ENCODE results near the gene GNAZ. TPM values are rescaled to one million over a fixed set of nuclear protein-coding genes. Genes with fewer than 3 reads are reported as not detected.

Gene GNAZ
- total RNA-seq, 1 experiment from 2014 or later = 11.1 TPM

- ChIA-PET RAD21 (ENCODE audit: low non-redundant PET in 1 of 2, low total read pairs in 2 of 2, uncharacterized antibody in 2 of 2, unreplicated experiment in 2 of 2) (no interaction called here), CTCF (no interaction called here), POLR2A (no interaction called here)
- Histone ChIP-seq H3K4me1 (ENCODE audit: control insufficient read depth in 1 of 2, insufficient read depth in 2 of 2, low read length in 2 of 2) (peaks cover 4 to 13% of the 10 kb centered on the region in 2 experiments; a peak in 3 of 4 replicates), H3K9ac (ENCODE audit: low read length) (no peak overlapping the region), H2AFZ (ENCODE audit: low read depth, low read length, poor library complexity, severe bottlenecking) (no peak overlapping the region), H3K36me3 (ENCODE audit: control insufficient read depth in 1 of 2, insufficient read depth in 2 of 2, low read length in 2 of 2) (no peaks in the 10 kb centered on the region), H3K9me3 (ENCODE audit: control insufficient read depth in 1 of 2, insufficient read depth in 1 of 2, low read depth in 1 of 2, low read length in 2 of 2) (no peaks in the 10 kb centered on the region), H3K79me2 (ENCODE audit: insufficient read depth, low read length) (no peaks in the 10 kb centered on the region), H3K4me3 (replicated peaks in 1 of 2; ENCODE audit: low read depth in 1 of 2, low read length in 2 of 2) (no peak overlapping the region), H3K4me2 (ENCODE audit: low read length) (peak overlapping the region; percentile 9; the same call in 1 of the 2 replicates), H3K9me2 (ENCODE audit: insufficient read depth) (no peaks in the 10 kb centered on the region), H3K27ac (ENCODE audit: low read depth, low read length) (no peak overlapping the region), H4K20me1 (ENCODE audit: insufficient read depth) (no peaks in the 10 kb centered on the region), H3K27me3 (ENCODE audit: insufficient read depth, low read length) (no peaks in the 10 kb centered on the region)
- no peak for DNase-seq (ENCODE audit: low read depth, low spot score)
- TF ChIP-seq EGR1 (IDR thresholded peaks at IDR 0.05; ENCODE audit: low read depth) (no peak), TCF7L2 (IDR thresholded peaks at IDR 0.05; ENCODE audit: borderline replicate concordance, extremely low read depth, insufficient read depth, insufficient read length) (no peak)
- intact Hi-C loops (cut with micrococcal nuclease) = no loop called here
- BruUV-seq (replicated peaks) = no TSS peak
- no peak for ATAC-seq
Measured at GRCh38 chr22:23152238-23153114, 82.2 kb downstream of the GNAZ start.

GRCh38 chr22:23153994-23154393 is 83.7 kb downstream of the GNAZ start:
- intact Hi-C loops (cut with micrococcal nuclease) = no loop called here
- Histone ChIP-seq H3K4me2 (ENCODE audit: low read length) (no peak overlapping the region), H2AFZ (ENCODE audit: low read depth, low read length, poor library complexity, severe bottlenecking) (no peak overlapping the region), H3K4me3 (replicated peaks in 1 of 2; ENCODE audit: low read depth in 1 of 2, low read length in 2 of 2) (no peak overlapping the region), H3K36me3 (ENCODE audit: control insufficient read depth in 1 of 2, insufficient read depth in 2 of 2, low read length in 2 of 2) (no peaks in the 10 kb centered on the region), H3K27me3 (ENCODE audit: insufficient read depth, low read length) (no peaks in the 10 kb centered on the region), H3K9me2 (ENCODE audit: insufficient read depth) (no peaks in the 10 kb centered on the region), H3K27ac (ENCODE audit: low read depth, low read length) (no peak overlapping the region), H3K4me1 (ENCODE audit: control insufficient read depth in 1 of 2, insufficient read depth in 2 of 2, low read length in 2 of 2) (peaks cover 4 to 13% of the 10 kb centered on the region in 2 experiments; a peak in 3 of 4 replicates), H3K9ac (ENCODE audit: low read length) (no peak overlapping the region), H3K9me3 (ENCODE audit: control insufficient read depth in 1 of 2, insufficient read depth in 1 of 2, low read depth in 1 of 2, low read length in 2 of 2) (no peaks in the 10 kb centered on the region), H3K79me2 (ENCODE audit: insufficient read depth, low read length) (no peaks in the 10 kb centered on the region), H4K20me1 (ENCODE audit: insufficient read depth) (no peaks in the 10 kb centered on the region)
- DNase-seq (ENCODE audit: low read depth, low spot score) (no peak), ATAC-seq (no peak)
- TF ChIP-seq ATF3 (IDR thresholded peaks at IDR 0.05) (no peak), SIN3A (IDR thresholded peaks at IDR 0.05; ENCODE audit: low read depth) (no peak), EZH2phosphoT487 (IDR thresholded peaks at IDR 0.05; ENCODE audit: borderline replicate concordance) (no peak), TCF7L2 (IDR thresholded peaks at IDR 0.05; ENCODE audit: borderline replicate concordance, extremely low read depth, insufficient read depth, insufficient read length) (no peak)
- TF ChIP-seq, protein P1, sequence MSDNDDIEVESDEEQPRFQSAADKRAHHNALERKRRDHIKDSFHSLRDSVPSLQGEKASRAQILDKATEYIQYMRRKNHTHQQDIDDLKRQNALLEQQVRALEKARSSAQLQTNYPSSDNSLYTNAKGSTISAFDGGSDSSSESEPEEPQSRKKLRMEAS (IDR thresholded peaks at IDR 0.05) = no peak
- TF ChIP-seq, protein P2, sequence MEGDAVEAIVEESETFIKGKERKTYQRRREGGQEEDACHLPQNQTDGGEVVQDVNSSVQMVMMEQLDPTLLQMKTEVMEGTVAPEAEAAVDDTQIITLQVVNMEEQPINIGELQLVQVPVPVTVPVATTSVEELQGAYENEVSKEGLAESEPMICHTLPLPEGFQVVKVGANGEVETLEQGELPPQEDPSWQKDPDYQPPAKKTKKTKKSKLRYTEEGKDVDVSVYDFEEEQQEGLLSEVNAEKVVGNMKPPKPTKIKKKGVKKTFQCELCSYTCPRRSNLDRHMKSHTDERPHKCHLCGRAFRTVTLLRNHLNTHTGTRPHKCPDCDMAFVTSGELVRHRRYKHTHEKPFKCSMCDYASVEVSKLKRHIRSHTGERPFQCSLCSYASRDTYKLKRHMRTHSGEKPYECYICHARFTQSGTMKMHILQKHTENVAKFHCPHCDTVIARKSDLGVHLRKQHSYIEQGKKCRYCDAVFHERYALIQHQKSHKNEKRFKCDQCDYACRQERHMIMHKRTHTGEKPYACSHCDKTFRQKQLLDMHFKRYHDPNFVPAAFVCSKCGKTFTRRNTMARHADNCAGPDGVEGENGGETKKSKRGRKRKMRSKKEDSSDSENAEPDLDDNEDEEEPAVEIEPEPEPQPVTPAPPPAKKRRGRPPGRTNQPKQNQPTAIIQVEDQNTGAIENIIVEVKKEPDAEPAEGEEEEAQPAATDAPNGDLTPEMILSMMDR (IDR thresholded peaks at IDR 0.05 in 2 of 3, conservative IDR thresholded peaks at IDR 0.05 in 1 of 3; ENCODE audit: borderline replicate concordance in 1 of 3, insufficient read depth in 1 of 3, low read depth in 2 of 3, low read length in 2 of 3) = no peak
- RAD21 ChIA-PET (ENCODE audit: low non-redundant PET in 1 of 2, low total read pairs in 2 of 2, uncharacterized antibody in 2 of 2, unreplicated experiment in 2 of 2) = no interaction called here
- POLR2A ChIA-PET = no interaction called here
- CTCF ChIA-PET = no interaction called here
- BruUV-seq (replicated peaks) = no TSS peak

Measured in HCT116 (cell line).